ENCODE results near the gene EMILIN2.

DNA sequence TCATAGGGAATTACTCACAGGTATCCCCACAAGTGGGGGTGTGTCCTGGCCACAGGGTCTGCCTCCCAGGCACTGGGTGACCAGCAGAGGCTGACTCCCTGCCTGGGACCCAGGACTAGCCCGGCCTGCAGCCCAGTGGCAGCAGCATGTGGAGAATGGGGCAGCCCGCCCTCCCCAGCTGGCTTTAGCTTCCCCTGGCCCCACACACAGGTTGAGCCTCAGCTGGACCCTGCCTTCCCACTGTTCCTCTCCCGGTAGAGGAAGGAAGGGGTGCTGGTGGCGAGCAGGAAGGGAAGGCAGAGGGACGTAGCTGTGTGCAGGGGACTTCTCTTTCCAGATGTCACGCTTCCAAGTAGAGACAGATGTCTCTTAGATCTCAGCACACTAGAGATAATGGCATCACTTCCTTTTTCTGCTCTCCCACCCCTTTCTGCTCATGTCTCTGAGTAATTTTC is 51.4 kb downstream of the EMILIN2 start:
- TF ChIP-seq, protein P1, sequence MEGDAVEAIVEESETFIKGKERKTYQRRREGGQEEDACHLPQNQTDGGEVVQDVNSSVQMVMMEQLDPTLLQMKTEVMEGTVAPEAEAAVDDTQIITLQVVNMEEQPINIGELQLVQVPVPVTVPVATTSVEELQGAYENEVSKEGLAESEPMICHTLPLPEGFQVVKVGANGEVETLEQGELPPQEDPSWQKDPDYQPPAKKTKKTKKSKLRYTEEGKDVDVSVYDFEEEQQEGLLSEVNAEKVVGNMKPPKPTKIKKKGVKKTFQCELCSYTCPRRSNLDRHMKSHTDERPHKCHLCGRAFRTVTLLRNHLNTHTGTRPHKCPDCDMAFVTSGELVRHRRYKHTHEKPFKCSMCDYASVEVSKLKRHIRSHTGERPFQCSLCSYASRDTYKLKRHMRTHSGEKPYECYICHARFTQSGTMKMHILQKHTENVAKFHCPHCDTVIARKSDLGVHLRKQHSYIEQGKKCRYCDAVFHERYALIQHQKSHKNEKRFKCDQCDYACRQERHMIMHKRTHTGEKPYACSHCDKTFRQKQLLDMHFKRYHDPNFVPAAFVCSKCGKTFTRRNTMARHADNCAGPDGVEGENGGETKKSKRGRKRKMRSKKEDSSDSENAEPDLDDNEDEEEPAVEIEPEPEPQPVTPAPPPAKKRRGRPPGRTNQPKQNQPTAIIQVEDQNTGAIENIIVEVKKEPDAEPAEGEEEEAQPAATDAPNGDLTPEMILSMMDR (IDR thresholded peaks at IDR 0.05; ENCODE audit: low read depth, low read length, poor library complexity, severe bottlenecking) = no peak
- TF ChIP-seq EZH2phosphoT487 (IDR thresholded peaks at IDR 0.05; ENCODE audit: borderline replicate concordance, low read length) = no peak
